HG03196 (cell line): Measurements from ENCODE around the gene ZBTB46.

Experiments
- ATAC-seq: cut with Tn5 transposase; IDR thresholded peaks from one replicate; pipeline ENCODE4 v1.9.1; 2021; ENCODE audit not compliant: unreplicated experiment

ZBTB46 gene

GRCh38 chr20:63748070-63748933 lies 82.8 kb downstream of the ZBTB46 start:
- ATAC-seq, result no peak

GRCh38 chr20:63747622-63748069 lies 83.4 kb downstream of the ZBTB46 start:
- ATAC-seq, result no peak

- ATAC-seq, result no peak
These were observed 84.2 kb downstream of the ZBTB46 start for GRCh38 chr20:63746751-63747315.

GRCh38 chr20:63745961-63746731 lies 84.9 kb downstream of the ZBTB46 start:
- ATAC-seq, result no peak

- no peak for ATAC-seq
These were observed 85.6 kb downstream of the ZBTB46 start for GRCh38 chr20:63745424-63745805.

GRCh38 chr20:63744574-63745423 lies 86.3 kb downstream of the ZBTB46 start:
- no peak for ATAC-seq

GRCh38 chr20:63744158-63744557 lies 86.9 kb downstream of the ZBTB46 start:
- no peak for ATAC-seq

GRCh38 chr20:63743210-63743970 lies 87.7 kb downstream of the ZBTB46 start:
- no peak for ATAC-seq

- ATAC-seq, result no peak
These were observed 88.6 kb downstream of the ZBTB46 start for GRCh38 chr20:63742381-63743024.

- no peak for ATAC-seq
These were observed 89.2 kb downstream of the ZBTB46 start for GRCh38 chr20:63741676-63742380.

- no peak for ATAC-seq
These were observed 89.7 kb downstream of the ZBTB46 start for GRCh38 chr20:63741354-63741675.

GRCh38 chr20:63740627-63741353 lies 90.3 kb downstream of the ZBTB46 start:
- ATAC-seq, result no peak

- ATAC-seq, result no peak
These were observed 90.9 kb downstream of the ZBTB46 start for GRCh38 chr20:63740070-63740626.

GRCh38 chr20:63739130-63740069 lies 91.7 kb downstream of the ZBTB46 start, which contains the start of gene SLC2A4RG:
TSS of gene SLC2A4RG (plus strand) at chr20:63739776. CDS start at chr20:63739913, 137 bp downstream.
- ATAC-seq, result peak; percentile 47

- ATAC-seq, result no peak
These were observed 92.4 kb downstream of the ZBTB46 start for GRCh38 chr20:63738687-63739129.

GRCh38 chr20:63737945-63738686 lies 92.9 kb downstream of the ZBTB46 start:
- no peak for ATAC-seq
